GM19397 (cell line): ENCODE measurements around the gene PFN3.
"Not testable (repeated sequence)": the region's sequence is repeated elsewhere in the genome, so short reads cannot be mapped to it uniquely, and the experiment has no call there.

Experiments
- ATAC-seq: cut with Tn5 transposase; IDR thresholded peaks from one replicate; pipeline ENCODE4 v1.9.1; 2021; ENCODE audit warnings: mild to moderate bottlenecking, moderate library complexity; ENCODE audit not compliant: unreplicated experiment

The PFN3 gene

GRCh38 chr5:177362610-177363507 is 37.6 kb downstream of the PFN3 start:
- ATAC-seq, result peak; percentile 33

- no peak for ATAC-seq
Measured at GRCh38 chr5:177362292-177362609, 38.2 kb downstream of the PFN3 start.

GRCh38 chr5:177361418-177362291 is 38.8 kb downstream of the PFN3 start:
- ATAC-seq, result no peak

- ATAC-seq, result not testable (repeated sequence)
Measured at GRCh38 chr5:177360740-177361139, 39.7 kb downstream of the PFN3 start.

GRCh38 chr5:177359860-177360259 is 40.6 kb downstream of the PFN3 start:
- ATAC-seq, result no peak

GRCh38 chr5:177359451-177359851 is 41.0 kb downstream of the PFN3 start:
- ATAC-seq, result no peak

- no peak for ATAC-seq
Measured at GRCh38 chr5:177358370-177358819, 42.1 kb downstream of the PFN3 start.

- ATAC-seq, result peak; percentile 86
Measured at GRCh38 chr5:177357459-177358351, 42.8 kb downstream of the PFN3 start, which contains the start of gene RGS14. TSS of gene RGS14 (plus strand) at chr5:177357924. CDS start at chr5:177358025, 101 bp downstream.

- no peak for ATAC-seq
Measured at GRCh38 chr5:177357146-177357458, 43.4 kb downstream of the PFN3 start.

GRCh38 chr5:177356746-177357145 is 43.7 kb downstream of the PFN3 start:
- no peak for ATAC-seq

GRCh38 chr5:177355868-177356168 is 44.6 kb downstream of the PFN3 start:
- no peak for ATAC-seq

- ATAC-seq, result no peak
Measured at GRCh38 chr5:177355162-177355867, 45.1 kb downstream of the PFN3 start.

GRCh38 chr5:177354711-177355110 is 45.8 kb downstream of the PFN3 start:
- no peak for ATAC-seq

- no peak for ATAC-seq
Measured at GRCh38 chr5:177354256-177354655, 46.2 kb downstream of the PFN3 start.

GRCh38 chr5:177353093-177353492 is 47.4 kb downstream of the PFN3 start:
- no peak for ATAC-seq

GRCh38 chr5:177351392-177352329 is 48.8 kb downstream of the PFN3 start, which contains the start of gene LMAN2:
TSS of gene LMAN2 (minus strand) at chr5:177351668. CDS start at chr5:177351647, 21 bp downstream.
- ATAC-seq, result peak; percentile 88

- ATAC-seq, result no peak
Measured at GRCh38 chr5:177350776-177351391, 49.6 kb downstream of the PFN3 start.
